Measurements from ENCODE around the gene TUT7. TPM values are rescaled to one million over a fixed set of nuclear protein-coding genes. Genes with fewer than 3 reads are reported as not detected.
"Not testable (repeated sequence)": the region's sequence is repeated elsewhere in the genome, so short reads cannot be mapped to it uniquely, and the experiment has no call there.

Gene TUT7
- total RNA-seq, 1 donor from 2014 or later, result 29.4 TPM

DNA sequence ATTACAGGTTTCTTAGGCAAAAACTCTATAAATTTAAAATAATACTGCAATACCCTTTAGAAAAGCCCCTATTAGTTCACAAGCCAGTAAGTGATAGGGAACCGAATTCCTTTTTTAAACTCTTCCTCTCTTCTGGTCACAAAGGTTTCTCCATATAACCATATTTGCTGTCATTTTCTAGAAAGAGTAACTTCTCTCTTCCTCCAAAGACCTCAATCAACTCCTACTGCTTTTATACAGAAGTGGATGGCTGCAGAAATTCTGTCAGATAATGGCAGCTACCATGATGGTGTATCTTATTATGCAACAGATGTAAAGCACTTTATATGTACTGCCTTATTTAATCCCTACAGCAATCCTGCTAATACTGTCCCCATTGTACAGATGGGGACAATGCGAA is 6.2 kb downstream of the TUT7 start:
- DNase-seq (ENCODE audit: low spot score), result no peak

DNA sequence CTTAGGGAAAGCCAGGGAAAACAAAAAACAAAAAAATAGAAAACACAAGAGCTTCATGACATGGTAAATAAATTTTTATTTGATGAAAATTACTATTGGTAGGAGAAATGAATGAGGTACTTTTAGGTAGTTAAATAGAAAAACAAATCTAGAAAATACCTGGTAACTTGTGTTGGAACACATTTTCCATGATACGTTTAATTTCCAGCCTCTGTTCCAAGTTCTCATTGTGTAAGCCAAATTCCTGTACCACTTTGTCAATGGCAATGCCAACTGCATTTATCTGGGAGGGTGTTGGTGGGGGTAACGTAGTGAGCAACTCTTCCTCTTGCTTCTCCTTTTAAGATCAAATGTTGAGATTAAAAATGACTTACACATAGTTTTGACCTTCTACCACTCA is 9.4 kb downstream of the TUT7 start:
- no peak for DNase-seq (ENCODE audit: low spot score)

DNA sequence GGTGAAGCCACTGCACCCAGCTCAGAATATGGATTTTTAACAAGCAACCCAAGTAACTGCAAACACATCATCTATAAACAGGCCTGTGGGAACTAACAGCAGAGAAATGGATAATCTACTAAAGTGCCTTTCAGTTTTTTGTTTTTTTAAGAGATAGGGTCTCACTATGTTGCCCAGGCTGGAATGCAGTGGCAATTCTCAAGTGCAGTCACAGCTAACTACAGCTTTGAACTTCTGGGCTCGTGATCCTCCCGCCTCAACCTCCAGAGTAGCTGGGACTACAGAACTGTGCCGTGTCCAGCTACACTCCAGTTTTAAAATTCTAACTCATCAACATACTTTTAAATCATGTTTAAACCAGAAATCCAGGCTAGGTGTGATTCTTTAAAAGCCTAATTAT is 11.9 kb downstream of the TUT7 start:
- no peak for DNase-seq (ENCODE audit: low spot score)

DNA sequence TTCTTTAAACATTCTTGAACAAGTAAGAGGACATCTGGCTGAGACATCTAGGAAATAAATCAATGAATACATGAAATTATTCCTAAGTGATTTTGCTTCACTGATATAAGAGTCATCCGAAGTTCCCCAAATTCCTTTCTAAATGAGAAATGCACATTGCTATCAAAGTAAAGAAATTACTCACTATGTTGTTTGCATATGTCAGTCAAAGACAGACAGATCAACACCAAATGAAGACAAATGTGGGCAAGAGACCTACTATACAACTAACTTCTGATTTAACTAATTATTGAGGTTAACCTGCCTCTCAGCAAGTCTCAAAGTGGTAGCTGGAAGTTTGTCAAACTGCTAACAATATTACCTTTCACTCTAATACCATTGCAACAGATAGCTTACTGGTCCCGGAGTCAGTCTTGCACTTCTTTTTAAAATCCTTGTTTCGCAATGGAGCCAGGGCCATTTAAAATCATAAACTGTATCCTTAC is 13.2 kb downstream of the TUT7 start:
- no peak for DNase-seq (ENCODE audit: low spot score)

DNA sequence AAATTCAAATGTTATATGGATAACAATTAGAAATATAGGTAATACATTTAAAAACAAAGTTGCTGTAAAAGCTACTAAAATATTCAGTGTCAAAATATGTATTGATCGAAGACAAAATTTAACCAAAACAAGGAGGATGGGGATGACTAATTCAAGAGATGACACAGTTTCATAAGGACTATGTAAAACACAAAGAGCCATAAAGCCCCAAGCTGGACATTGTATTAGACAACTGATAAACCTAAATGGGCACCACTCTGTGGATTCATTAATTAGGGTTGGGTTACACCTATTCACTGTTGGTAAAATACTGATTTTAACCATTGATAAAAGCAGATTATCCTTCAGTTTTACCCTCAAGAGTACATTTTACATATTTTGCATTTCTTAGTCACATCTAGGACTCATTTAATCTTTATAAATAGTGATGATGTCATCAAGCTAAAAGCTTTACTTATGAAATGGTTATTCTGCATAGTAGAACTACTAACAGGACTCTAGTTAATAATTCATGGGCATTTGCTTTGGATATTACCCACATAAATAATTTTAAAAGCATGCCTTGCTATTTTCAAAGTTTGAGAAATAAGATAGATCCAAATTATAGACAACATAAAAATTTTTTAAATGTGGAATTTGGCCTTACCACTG is 13.7 kb downstream of the TUT7 start:
- DNase-seq (ENCODE audit: low spot score), result no peak

DNA sequence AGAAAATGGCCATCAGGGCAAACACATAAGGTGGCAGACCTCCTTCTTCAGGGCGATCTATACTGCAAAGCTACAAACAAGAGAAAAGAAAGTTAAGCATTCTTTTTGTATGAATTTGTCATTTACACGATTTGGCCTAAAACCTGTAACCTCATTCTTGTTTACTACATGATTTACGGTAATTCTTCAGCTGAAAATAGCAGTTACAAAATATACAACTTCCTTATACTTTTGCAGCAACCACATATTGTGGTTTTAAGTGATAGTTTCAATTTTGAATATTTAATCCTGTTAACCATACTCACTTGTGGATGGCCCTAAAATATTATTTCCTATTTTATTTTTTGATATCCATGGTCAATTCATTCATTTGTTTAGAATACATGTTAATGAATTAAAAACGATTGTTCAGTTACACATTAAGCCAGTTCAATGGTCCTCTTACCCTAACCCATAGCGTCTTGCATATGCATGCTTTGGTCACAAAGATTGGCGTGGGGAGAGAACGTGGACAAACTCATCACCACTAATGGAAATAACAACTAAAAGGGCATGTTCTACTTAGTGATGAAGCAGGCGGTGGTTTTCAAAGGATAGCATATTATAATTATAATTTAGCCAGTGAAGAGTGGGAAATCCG is 16.6 kb downstream of the TUT7 start:
- no peak for DNase-seq (ENCODE audit: low spot score)

DNA sequence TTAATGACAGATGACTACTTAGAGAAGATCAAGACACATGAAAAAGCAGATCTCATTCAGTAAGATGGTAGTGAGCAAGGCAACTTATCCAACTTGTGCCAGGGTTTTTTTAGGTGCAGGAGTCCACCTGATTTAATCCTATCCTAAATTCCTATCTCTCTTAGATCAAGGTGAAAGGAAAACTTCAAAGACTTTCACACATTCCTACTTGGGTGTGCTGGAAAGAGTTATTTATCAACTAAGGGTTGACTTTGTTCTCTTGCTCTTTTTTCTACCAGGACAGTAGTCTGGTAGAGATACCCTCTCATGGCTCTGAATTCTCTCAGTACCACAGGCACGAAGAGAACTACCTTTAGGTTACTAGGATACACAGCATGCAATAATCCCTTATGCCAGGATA is 18.2 kb downstream of the TUT7 start:
- no peak for DNase-seq (ENCODE audit: low spot score)

DNA sequence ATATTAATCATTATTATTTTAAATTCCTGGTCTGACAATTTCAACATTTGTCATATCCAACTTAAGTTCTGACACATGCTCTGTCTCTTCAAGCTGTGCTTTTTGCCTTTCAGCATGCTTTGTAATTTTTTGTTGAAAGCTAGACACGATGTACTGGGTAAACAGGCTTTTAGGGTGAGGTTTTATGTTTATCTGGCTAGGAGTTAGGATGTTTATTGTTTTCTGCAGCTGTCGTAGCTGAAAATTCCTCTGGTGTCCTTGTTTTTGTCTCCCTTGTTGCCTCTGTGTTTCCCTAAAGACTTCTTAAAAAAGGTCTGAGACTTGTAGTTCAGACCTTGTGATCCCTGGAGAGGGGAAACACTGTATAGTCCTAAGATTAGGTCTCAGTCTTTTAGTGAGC is 20.6 kb downstream of the TUT7 start:
- DNase-seq (ENCODE audit: low spot score), result no peak

DNA sequence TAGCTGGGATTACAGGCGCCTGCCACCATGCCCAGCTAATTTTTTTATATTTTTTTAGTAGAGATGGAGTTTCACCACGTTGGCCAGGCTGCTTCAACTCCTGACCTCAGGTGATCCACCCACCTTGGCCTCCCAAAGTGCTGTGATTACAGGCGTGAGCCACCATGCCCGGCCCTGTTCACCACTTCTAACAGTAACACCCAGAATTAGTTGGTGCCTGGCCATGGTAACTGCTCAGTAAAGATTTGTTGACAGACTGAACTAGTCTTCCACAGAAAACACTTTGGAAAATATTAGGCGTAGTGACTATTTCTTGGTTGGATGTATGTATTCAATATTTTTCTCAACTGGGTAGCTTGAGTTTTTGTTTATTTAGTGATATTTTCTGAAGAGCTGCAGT is 24.0 kb downstream of the TUT7 start:
- DNase-seq (ENCODE audit: low spot score), result no peak

DNA sequence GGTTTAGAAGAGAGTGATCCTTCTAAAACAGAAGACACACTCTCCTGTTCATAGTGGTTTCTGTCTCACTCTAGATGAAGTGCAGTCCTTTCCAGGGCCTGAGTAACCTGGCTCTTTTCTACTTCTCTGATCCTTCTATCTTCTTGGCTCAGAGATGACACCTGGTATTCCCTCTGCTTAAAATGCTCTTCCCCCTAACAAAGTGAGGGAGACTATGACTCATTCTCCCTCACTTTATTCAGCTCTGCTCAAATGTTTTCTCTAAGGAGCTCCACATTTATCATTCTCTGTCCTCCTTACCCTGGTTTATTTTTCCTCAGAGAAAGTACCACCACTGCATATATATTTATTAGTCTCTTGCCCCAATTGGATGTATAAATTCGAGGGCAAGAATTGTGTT is 24.6 kb downstream of the TUT7 start:
- DNase-seq (ENCODE audit: low spot score), result no peak

DNA sequence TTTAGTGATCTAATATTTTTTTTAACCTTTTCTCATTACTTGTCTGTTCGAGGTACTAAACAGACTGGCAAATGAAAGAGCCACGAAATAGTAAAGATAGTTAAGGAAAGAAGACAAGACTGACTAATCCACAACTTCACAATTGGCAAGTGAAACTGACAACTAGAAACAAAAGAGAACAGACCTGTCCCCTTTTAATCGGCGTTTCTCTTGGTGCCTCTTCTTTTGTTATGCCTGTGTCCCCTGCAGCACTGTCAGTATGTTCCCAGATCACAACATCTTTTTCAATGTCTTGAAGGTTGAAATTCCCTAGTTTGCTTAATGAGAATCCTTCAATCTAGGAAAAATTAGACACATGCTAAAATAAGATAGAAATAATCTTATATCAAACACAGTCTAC is 26.1 kb downstream of the TUT7 start:
- DNase-seq (ENCODE audit: low spot score), result no peak

DNA sequence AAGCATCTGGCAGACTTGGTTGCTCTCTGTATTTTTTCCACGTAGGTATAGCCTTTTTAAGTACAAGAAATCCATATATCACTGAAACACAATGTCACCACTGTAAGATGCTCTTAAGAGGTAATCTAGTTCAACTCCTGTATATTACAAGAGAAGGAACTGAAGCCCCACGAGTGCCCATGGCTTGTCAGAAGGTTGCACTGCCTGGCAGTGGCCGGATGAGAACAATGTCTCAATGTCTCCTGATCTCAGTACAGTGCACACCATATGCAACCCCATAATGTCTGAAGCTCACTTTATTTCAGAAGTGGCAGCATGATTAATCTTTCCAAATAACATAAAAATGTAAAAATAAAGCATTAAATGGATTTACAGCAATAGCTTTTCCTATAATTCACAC is 27.7 kb downstream of the TUT7 start:
- no peak for DNase-seq (ENCODE audit: low spot score)

DNA sequence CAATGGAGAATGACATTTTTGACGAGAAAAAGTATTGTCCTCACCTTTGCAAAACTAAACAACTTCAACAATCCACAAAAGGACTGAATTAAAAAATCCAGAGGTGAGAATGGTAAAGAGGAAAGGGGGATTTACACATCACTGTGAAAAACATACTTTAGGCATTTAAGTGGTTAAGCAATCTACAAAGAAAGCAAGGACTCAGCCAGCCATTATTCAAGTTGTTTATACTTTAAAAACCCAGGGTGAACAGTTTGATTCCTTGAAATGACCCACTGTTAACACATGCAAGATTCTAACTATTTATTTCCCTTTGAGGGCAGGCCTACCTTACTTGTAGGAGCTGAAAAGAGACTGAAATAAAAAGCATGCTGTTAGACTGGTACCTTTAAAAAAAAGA is 29.3 kb downstream of the TUT7 start:
- DNase-seq (ENCODE audit: low spot score), result no peak

DNA sequence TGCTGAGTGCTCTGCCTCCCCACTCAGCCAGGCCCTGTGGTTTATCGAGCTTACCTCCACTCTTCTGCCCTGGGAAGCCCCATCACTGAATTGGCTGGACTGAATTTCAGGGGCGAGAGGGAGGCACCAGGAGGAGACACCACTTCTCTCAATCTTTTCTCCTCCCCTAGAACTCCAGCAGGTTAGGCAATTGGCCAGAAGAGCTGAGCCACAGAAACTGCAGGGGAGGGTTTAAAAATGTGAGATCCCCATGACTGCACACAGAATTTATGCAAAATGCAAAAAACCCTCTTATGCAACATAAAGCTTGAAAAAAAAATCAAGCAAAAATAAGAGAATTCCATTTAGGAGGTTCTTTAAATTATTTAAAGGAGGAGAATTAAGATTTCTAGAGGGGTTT is 29.9 kb downstream of the TUT7 start:
- DNase-seq (ENCODE audit: low spot score), result no peak

DNA sequence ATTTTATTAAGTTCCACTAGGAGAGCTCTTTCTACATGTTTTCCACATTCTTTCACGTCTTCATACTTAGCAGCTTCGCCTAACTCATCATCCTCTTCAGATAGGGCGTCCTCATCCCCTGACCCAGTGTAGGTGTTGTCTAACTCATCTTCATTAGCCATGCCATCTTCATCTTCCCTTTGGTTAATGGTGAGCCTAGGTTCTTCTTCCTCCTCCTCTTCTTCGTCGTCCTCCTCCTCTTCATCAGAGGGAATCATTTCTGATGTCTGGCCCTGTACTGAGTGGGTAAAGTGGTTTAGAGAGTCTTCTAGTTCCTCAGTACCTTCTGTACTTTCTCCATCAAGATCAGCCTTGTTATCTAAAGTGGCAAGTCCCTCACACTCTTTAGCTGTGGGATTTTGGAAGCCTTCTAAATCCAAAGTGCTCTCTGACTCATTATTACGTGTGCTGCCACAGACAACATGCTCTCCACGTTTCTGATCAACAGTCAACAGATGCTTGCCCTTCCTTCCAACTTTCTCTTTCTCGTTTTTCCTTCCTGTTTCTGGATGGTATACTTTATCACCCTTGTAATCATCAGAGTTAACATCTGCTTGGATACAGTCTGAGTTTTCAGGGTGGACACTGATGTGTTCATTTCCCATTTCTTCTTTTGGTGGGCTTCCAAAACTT is 31.1 kb downstream of the TUT7 start:
- DNase-seq (ENCODE audit: low spot score), result peak; percentile 13

DNA sequence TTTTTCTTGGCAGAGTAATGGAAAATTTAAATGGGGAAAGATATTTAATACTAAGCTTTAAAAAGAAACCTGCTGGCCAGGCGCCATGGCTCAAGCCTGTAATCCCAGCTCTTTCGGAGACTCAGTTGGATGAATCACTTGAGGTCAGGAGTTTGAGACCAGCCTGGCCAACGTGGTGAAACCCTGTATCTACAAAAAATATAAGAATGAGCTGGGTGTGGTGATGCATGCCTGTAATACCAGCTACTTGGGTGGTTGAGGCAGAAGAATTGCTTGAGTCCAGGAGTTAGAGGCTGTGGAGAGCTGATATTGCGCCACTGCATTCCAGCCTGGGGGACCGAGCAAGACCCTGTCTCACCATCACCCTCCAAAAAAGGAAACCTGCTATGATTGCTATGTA is 32.8 kb downstream of the TUT7 start:
- DNase-seq (ENCODE audit: low spot score), result peak; percentile 70

DNA sequence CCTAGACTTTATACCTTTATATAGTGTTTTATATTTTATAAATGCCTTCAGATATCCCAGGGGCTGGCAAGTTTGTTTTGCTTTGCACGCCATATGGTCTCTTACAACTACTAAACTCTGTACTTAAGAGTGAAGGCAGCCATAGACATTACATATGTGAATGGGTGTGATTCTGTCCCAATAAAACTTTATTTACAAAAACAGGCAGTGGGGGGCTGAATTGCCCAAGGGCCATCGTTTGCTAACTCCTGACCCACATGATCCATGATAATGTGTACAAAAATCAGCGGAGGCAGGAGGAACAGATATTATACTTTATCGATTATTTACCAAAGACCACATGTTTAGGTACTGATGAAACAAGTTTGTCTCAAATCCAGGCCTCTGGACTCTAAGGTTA is 36.0 kb downstream of the TUT7 start:
- no peak for DNase-seq (ENCODE audit: low spot score)

DNA sequence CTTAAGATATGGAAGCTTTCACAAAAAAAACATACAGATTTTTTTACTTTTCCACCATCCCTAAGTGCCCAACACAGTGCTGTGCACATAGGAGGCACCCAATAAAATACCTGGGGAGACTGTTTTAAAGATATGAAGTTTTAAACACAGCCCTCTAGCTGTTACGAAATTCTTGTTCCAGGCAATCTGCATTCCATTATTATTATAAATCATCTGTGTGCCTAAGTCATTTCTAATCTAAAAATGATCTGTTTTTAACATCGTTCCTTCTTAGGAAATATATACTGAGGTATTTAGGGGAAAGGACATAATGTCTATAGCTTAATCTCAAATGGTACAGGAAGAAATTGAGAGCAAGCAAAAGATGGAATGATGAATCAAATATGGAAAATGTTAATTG is 39.1 kb downstream of the TUT7 start:
- DNase-seq (ENCODE audit: low spot score), result no peak

DNA sequence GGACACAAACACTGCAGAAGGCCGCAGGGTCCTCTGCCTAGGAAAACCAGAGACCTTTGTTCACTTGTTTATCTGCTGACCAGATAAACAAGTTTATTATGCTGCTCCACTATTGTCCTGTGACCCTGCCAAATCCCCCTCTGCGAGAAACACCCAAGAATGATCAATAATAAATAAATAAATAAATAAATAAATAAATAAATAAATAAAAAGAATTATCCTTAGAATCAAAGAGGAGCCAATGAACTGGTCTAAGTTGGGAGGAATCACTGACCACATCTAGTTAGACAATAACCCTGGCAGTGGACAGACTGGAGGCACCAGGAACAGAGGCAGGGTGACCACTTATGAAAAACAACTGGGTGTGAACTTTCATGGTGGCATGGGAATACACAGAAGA is 41.3 kb downstream of the TUT7 start:
- DNase-seq (ENCODE audit: low spot score), result not testable (repeated sequence)

DNA sequence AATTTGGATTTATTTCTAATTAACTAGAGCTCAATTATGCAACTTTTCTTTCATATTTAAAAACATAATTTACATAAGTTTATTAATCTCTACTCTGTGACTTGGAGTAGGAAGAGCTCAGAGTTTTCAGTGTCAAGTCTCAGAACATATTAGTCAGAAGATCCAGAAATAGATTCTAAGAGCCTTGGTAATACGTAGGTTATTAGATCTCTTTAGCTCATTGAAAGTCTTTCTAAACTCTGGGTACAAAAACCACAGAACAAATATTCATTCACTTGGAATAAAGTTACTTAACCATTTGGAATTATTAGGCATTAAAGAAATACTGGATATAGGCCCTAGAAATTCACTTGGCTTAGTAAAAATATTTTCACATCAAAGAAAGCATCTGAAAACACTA is 45.5 kb downstream of the TUT7 start:
- no peak for DNase-seq (ENCODE audit: low spot score)

DNA sequence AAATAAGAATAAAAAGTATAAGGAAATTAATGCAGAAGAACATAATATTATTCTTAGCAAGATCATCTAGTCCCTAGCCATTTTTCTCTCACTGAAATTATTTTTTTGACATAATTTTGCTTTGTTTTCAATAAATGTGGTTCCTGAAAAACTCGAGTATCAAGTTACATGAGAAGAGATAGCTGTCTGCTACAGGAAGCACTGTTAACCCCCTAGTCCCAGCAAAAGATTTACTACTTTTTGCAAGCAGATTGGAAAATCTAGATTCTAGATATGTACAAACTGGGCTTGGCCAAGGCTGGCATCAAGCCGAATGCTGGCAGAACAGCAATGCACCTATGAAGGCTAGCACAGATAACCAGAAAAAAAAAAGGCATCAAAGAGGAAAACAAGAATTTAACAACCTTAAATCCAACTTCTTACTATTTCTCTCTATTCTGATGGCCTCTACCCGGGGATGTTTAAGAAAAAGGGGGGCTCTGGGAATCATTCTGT is 49.9 kb downstream of the TUT7 start:
- DNase-seq (ENCODE audit: low spot score), result no peak

DNA sequence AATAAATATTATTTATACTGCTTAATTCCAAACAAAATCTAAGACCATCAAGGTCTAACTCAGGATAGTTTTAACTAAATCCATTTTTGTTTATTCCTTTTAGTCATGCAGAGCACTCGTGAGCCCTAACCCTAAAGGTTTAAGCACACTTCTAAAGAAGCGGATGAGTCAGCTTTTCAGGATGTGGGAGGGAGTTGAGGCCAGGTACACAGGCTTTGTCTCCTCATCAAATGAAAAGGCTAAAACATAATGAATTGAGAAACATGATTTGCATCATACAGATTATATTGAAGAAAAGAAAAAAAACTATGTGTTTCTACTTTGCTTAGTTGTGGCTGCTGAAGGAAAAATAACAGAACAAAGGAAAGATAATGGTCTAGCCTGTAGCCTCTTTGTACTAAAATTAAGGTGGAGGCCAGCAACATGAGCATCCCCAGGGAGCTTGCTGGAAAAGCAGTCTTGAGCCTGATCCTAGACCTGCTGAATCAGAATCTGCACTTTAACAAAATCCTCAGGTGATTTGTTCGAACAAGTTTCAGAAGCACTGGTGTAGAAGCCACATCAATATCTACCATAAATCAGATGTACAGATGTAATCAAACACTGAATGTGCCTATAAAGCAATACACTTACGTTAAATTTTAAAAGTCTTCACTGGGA is 50.8 kb downstream of the TUT7 start:
- no peak for DNase-seq (ENCODE audit: low spot score)

Data from umbilical cord (tissue), 2 donors.